ENCODE results near the gene CCNC.

Gene CCNC

DNA sequence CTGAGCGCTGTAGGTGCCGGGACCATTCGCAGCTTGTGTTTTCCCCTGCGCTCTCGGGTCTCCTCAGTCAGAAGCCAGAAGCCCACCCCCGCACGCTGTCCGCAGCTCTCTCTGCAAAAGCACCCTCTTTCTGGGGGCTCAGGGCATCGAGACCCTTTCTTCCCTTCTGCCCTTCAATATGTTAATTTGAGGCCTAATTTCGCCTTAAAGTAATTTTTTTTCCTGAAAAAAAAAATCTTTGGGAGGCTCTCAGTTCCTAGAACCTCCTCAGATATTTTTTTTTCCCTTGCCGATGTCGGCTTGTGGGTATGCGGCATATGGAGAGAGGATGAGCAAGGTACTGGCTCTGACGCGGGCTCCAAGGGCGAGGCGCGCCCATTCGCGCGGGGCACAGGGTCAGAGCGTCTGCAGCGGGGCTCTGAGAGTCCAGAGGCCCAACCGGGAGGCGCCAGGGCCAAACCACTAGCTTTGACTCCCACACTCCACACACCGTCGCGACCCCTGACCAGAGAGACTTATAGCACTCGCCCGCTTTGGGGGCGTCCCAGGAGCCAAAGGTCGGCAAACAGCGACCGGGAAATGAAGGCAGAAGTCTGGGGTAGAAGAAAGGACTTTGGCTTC, 39.1 kb upstream of the CCNC start:
- Histone ChIP-seq H3K27ac (no peak overlapping the region), H3K27me3 (peaks cover 100% of the 10 kb centered on the region), H3K36me3 (no peaks in the 10 kb centered on the region), H3K9me3 (no peaks in the 10 kb centered on the region), H3K4me1 (ENCODE audit: control insufficient read depth in 1 of 2, insufficient read depth in 1 of 2, low read depth in 1 of 2, low read length in 1 of 2) (peaks cover 14 to 15% of the 10 kb centered on the region in 2 experiments), H3K4me3 (ENCODE audit: low read depth in 1 of 2, low read length in 1 of 2) (no peak overlapping the region)
- TF ChIP-seq, protein P1, sequence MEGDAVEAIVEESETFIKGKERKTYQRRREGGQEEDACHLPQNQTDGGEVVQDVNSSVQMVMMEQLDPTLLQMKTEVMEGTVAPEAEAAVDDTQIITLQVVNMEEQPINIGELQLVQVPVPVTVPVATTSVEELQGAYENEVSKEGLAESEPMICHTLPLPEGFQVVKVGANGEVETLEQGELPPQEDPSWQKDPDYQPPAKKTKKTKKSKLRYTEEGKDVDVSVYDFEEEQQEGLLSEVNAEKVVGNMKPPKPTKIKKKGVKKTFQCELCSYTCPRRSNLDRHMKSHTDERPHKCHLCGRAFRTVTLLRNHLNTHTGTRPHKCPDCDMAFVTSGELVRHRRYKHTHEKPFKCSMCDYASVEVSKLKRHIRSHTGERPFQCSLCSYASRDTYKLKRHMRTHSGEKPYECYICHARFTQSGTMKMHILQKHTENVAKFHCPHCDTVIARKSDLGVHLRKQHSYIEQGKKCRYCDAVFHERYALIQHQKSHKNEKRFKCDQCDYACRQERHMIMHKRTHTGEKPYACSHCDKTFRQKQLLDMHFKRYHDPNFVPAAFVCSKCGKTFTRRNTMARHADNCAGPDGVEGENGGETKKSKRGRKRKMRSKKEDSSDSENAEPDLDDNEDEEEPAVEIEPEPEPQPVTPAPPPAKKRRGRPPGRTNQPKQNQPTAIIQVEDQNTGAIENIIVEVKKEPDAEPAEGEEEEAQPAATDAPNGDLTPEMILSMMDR (IDR thresholded peaks at IDR 0.05), result no peak

DNA sequence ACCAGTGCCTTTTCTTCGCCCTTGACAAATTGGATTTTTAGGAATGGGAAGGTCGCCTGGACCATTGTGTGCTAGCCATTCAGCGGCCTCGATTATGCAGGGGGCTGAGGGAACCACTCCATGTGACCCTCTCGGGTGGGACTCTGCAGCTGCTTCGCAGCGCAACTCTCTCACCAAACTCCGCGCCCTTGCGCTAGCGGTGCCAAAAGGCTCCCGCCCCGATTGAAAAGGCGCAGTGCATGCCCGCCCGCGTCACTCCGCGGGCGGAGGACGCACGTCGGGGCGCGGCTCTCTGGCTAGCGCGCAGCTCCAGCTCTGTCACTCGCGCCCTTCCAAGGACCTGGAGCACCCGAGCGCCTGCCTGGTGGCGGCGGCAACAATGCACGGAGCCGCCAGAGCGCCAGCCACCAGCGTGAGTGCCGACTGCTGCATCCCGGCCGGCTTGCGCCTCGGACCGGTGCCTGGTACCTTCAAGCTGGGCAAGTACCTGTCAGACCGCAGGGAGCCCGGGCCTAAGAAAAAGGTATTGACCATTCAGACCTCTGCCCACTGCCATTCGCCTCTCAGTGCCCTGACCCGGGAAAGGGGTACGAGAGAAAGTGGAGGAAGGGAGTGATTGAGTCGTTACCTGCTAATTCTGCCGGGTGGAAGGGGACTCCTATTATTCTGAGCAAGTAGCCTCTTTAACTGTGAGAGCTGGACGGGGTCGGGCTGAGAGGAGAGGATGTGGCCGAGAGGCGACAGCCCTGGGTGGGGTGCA, 38.4 kb upstream of the CCNC start, which contains the start of gene PRDM13:
Gene PRDM13, plus strand, starts transcription at position 178 of the 760 bp plus-strand sequence. Its CDS starts 202 bp downstream, at position 380.
- TF ChIP-seq, protein P1 (IDR thresholded peaks at IDR 0.05), result no peak
- Histone ChIP-seq H3K27me3 (peaks cover 100% of the 10 kb centered on the region), H3K4me3 (ENCODE audit: low read depth in 1 of 2, low read length in 1 of 2) (no peak within 1 kb of the TSS), H3K36me3 (no peaks in the 10 kb centered on the region), H3K4me1 (ENCODE audit: control insufficient read depth in 1 of 2, insufficient read depth in 1 of 2, low read depth in 1 of 2, low read length in 1 of 2) (peaks cover 15% of the 10 kb centered on the region in 2 experiments), H3K9me3 (no peaks in the 10 kb centered on the region), H3K27ac (no peak within 1 kb of the TSS)

DNA sequence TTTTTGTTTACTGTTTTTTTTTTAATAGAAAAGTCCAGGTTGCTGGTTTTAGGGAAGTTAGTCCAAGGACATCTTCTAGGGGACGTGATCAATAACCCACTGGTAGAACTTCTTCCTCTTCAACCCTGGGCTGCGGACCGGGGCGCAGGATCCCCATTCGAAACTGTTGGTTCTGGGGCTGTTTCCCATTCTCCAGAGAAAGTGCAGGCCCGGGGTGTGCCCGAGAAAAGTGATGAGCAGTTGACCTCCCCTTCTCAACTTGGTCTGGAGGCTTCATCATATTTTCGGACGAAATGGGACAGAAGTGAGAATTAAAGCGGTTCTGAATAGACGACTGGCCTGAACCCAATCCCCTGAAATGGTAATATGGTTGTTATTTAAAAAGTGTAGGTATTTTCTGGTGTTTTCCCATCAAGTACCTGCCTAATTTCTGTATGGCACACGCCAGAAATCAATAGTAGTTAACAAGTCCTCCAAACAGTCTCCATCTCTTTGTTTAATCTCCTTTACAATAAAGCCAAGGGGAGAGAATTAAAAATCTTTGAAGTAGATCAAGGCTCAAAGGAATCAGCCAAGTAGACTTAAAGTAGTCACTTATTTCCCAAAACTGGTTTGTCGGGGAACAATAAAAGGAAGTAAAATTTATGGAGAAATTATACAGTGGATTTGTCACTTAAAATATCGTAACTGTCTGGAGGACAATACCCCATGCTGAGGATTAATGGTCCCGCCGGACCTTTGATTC, 37.6 kb upstream of the CCNC start:
- Histone ChIP-seq H3K36me3 (no peaks in the 10 kb centered on the region), H3K27me3 (peaks cover 100% of the 10 kb centered on the region), H3K27ac (no peak overlapping the region), H3K4me1 (ENCODE audit: control insufficient read depth in 1 of 2, insufficient read depth in 1 of 2, low read depth in 1 of 2, low read length in 1 of 2) (peaks cover 15% of the 10 kb centered on the region in 2 experiments), H3K4me3 (ENCODE audit: low read depth in 1 of 2, low read length in 1 of 2) (no peak overlapping the region), H3K9me3 (no peaks in the 10 kb centered on the region)
- TF ChIP-seq, protein P1 (IDR thresholded peaks at IDR 0.05), result no peak

DNA sequence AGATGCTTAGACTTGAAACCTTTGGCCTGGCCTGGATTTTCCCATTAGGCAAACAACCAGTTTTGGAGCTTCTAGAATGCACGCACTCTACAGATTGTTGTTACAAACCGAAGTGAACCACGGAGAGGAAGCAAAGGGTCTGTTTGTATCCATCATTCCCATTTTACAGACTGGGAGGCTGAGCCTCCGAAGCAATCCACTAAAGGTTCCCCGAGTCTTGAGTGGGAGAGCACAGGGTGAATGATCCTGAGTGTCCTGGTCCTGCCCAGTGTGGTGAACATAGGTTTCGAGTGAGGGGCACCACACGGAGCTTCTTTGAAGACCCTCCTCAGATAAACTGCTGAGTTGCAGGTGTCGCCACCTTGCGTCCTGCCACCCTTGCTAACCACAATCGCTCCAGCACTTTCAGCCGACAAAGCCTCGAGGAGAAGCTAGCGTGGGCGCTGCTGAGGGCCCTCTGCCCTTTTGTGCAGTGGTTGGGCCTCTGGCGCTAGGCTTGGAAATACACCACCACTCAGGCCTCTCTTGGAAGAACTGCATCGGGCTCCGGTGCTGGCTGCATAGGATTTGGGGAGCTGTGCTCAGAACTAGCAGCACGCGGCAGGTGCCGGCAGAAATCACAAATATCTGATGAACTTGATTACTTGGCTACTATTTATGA, 36.7 kb upstream of the CCNC start:
- H3K36me3 ChIP-seq, result no peaks in the 10 kb centered on the region
- TF ChIP-seq, protein P1 (IDR thresholded peaks at IDR 0.05), result no peak

More for the DNA sequence above, 36.7 kb upstream of the CCNC start:
- peaks cover 100% of the 10 kb centered on the region for H3K27me3 ChIP-seq
- no peak overlapping the region for H3K4me3 ChIP-seq (ENCODE audit: low read depth in 1 of 2, low read length in 1 of 2)
- H3K9me3 ChIP-seq, result no peaks in the 10 kb centered on the region
- no peak overlapping the region for H3K27ac ChIP-seq
- H3K4me1 ChIP-seq (ENCODE audit: control insufficient read depth in 1 of 2, insufficient read depth in 1 of 2, low read depth in 1 of 2, low read length in 1 of 2), result peaks cover 15% of the 10 kb centered on the region in 2 experiments

All from neutrophil (primary cell).